CD4-positive, alpha-beta T cell (primary cell): ENCODE data around the gene ABCC3. TPM values are rescaled to one million over a fixed set of nuclear protein-coding genes. Genes with fewer than 3 reads are reported as not detected.

Experiments
- ATAC-seq: fragments of 200-7000 bp; cut with Tn5 transposase; one replicate; pipeline ENCODE4 v1.10.0; 2022; ENCODE audit warnings: mild to moderate bottlenecking; ENCODE audit not compliant: poor library complexity
- CTCF ChIA-PET: fragments of 350-600 bp; sonication (Branson Sonifier 250); formaldehyde crosslinking; loops from one replicate; lab custom pipeline; 2021; ENCODE audit warnings: antibody characterized with exemption, inconsistent platforms; lab: Charles Lee
- POLR2A ChIA-PET: fragments of 350-600 bp; sonication (Branson Sonifier 250); formaldehyde crosslinking; loops from one replicate; lab custom pipeline; 2021; ENCODE audit warnings: antibody characterized with exemption, inconsistent platforms; lab: Charles Lee
- DNase-seq, 14 experiments: peaks; one replicate each; pipeline ENCODE4 v3.0.0-alpha.2; 2013 to 2020; ENCODE audit warnings: mixed read lengths in 2 of 14
- H3K27ac ChIP-seq, 2 donors: one replicate each; pipeline versions ENCODE4 v1.5.1 to v1.7.0; 2013; ENCODE audit warnings: low read length in 2 of 2, low read depth in 1 of 2, mild to moderate bottlenecking in 1 of 2
- H3K27me3 ChIP-seq, 2 experiments: 1 replicate in 1 of 2; 2 replicates in 1 of 2; pipeline versions ENCODE4 v1.6.1 to v1.7.0; 2013; ENCODE audit warnings: low read length in 2 of 2, control low read depth in 1 of 2, mild to moderate bottlenecking in 1 of 2, moderate library complexity in 1 of 2; ENCODE audit not compliant: insufficient read depth in 2 of 2, control insufficient read depth in 1 of 2
- H3K36me3 ChIP-seq: one replicate; pipeline ENCODE4 v1.6.1; 2013; ENCODE audit warnings: low read length, control low read depth; ENCODE audit not compliant: insufficient read depth
- H3K4me1 ChIP-seq: one replicate; pipeline ENCODE4 v1.6.1; 2013; ENCODE audit warnings: low read length, control low read depth; ENCODE audit not compliant: insufficient read depth
- H3K4me3 ChIP-seq: one replicate; pipeline ENCODE4 v1.5.1; 2013; ENCODE audit warnings: mild to moderate bottlenecking, low read length, moderate library complexity
- H3K9me3 ChIP-seq, 2 experiments: 1 replicate in 1 of 2; 2 replicates in 1 of 2; pipeline versions ENCODE4 v1.6.1 to v1.7.0; 2013; ENCODE audit warnings: low read length in 2 of 2, mild to moderate bottlenecking in 2 of 2, control low read depth in 1 of 2, moderate library complexity in 1 of 2; ENCODE audit not compliant: control insufficient read depth in 1 of 2, insufficient read depth in 1 of 2
- H3K27ac Mint-ChIP-seq: one replicate; pipeline ENCODE4 v1.8.0; 2020; ENCODE audit warnings: mixed read lengths
- H3K27me3 Mint-ChIP-seq: one replicate; pipeline ENCODE4 v1.8.0; 2021; ENCODE audit warnings: mixed read lengths
- H3K36me3 Mint-ChIP-seq: one replicate; pipeline ENCODE4 v1.8.0; 2021; ENCODE audit warnings: low read depth, mixed read lengths
- H3K4me1 Mint-ChIP-seq: one replicate; pipeline ENCODE4 v1.8.0; 2021; ENCODE audit warnings: low read depth, mixed read lengths
- H3K4me3 Mint-ChIP-seq: one replicate; pipeline ENCODE4 v1.8.0; 2020; ENCODE audit warnings: mild to moderate bottlenecking, mixed read lengths
- H3K9me3 Mint-ChIP-seq: one replicate; pipeline ENCODE4 v1.8.0; 2020; ENCODE audit warnings: mixed read lengths
- intact Hi-C, 2 experiments: fragments of 100-400 bp; cut with DNase I in 1 of 2; cut with micrococcal nuclease in 1 of 2; formaldehyde crosslinking; loops; one replicate each; pipeline versions ENCODE4 v1.15.1 to v1.9.0; 2023 to 2025; cut with DNase I, micrococcal nuclease
- total RNA-seq, 174 experiments: library from RNA in 2 of 174; stranded (reverse) in 2 of 174; gene quantifications; one replicate each; pipeline ENCODE4 v1.2.3 and lab custom pipeline; 2021 to 2026
- TF ChIP-seq, protein P1 (sequence below): fragments of 200-600 bp; IDR thresholded peaks from one replicate; pipeline ENCODE4 v1.8.0; 2022; ENCODE audit warnings: antibody characterized with exemption, mild to moderate bottlenecking

Gene ABCC3
- total RNA-seq, 2 experiments from 2014 or later, result 0.19 TPM; not detected in 1

DNA sequence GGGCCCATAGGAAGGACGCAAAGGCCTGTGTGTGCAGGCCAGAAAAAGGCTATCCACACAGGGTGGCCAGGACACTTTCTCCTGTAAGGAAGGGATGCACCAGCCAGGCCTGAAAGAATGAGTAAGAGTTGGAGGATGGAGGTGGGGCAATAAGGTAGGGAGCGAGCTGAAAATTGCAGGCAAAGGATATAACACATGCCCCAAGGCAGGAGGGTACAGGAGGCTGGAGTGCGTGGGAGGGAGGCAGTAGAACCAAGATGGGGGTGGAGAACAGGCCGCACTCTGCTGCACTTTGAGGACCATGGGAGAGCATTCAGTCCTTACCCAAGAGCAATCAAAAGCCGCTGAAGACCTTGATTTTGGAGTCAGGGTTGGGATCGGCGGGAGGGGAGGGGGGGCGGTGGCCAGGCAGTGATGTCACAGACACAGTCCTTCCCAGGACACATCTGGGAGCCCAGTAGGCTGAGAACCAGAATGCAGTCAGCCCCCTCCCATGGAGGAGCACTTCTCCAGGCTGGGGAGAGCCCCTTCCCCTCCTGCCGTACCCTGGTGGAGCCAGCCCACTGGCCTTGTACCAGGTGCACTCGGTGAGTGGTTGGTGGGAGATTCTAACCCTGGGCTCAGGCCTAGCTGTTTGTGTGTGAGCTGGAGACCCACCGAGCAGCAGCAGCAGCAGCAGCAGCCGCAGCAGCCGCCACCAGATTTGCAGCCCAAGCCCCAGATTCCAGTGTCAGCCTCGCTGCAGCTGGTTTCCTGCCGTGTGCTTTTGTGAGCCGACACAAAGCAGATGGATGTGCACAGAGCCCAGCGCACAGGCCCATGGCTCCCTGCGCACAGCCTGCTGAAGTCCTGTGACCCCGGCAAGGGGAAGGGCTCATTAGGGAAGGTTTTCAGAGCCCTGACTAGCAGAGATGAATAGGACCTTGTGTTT lies 55.5 kb downstream of the ABCC3 start:
- intact Hi-C loops, result no loop called here
- DNase-seq (no peak), ATAC-seq (no peak)
- Histone ChIP-seq H3K9me3 (no peaks in the 10 kb centered on the region), H3K36me3 (peaks cover 27% of the 10 kb centered on the region), H3K4me1 (no peaks in the 10 kb centered on the region), H3K27me3 (no peaks in the 10 kb centered on the region), H3K4me3 (no peak overlapping the region), H3K27ac (no peak overlapping the region)
- ChIA-PET CTCF (no interaction called here), POLR2A (no interaction called here)
- Mint-ChIP-seq H3K27ac (no peak overlapping the region), H3K36me3 (peaks cover 25% of the 10 kb centered on the region), H3K9me3 (no peaks in the 10 kb centered on the region), H3K4me1 (no peaks in the 10 kb centered on the region), H3K27me3 (no peaks in the 10 kb centered on the region), H3K4me3 (no peak overlapping the region)
- TF ChIP-seq, protein P1, sequence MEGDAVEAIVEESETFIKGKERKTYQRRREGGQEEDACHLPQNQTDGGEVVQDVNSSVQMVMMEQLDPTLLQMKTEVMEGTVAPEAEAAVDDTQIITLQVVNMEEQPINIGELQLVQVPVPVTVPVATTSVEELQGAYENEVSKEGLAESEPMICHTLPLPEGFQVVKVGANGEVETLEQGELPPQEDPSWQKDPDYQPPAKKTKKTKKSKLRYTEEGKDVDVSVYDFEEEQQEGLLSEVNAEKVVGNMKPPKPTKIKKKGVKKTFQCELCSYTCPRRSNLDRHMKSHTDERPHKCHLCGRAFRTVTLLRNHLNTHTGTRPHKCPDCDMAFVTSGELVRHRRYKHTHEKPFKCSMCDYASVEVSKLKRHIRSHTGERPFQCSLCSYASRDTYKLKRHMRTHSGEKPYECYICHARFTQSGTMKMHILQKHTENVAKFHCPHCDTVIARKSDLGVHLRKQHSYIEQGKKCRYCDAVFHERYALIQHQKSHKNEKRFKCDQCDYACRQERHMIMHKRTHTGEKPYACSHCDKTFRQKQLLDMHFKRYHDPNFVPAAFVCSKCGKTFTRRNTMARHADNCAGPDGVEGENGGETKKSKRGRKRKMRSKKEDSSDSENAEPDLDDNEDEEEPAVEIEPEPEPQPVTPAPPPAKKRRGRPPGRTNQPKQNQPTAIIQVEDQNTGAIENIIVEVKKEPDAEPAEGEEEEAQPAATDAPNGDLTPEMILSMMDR, result no peak

DNA sequence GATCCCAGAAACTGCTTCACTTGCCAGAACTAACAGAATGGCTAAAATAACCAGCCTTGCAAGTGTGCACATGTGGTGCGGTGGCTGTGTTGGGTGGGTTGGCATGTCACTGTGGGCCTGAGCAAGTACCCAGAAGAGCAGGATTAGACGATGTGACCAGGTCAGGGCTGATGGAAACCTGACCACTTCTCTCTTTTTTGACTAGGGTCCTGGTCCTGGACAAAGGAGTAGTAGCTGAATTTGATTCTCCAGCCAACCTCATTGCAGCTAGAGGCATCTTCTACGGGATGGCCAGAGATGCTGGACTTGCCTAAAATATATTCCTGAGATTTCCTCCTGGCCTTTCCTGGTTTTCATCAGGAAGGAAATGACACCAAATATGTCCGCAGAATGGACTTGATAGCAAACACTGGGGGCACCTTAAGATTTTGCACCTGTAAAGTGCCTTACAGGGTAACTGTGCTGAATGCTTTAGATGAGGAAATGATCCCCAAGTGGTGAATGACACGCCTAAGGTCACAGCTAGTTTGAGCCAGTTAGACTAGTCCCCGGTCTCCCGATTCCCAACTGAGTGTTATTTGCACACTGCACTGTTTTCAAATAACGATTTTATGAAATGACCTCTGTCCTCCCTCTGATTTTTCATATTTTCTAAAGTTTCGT lies 56.3 kb downstream of the ABCC3 start:
- intact Hi-C loops, result no loop called here
- Mint-ChIP-seq H3K36me3 (peaks cover 33% of the 10 kb centered on the region), H3K27me3 (no peaks in the 10 kb centered on the region), H3K9me3 (no peaks in the 10 kb centered on the region), H3K4me3 (no peak overlapping the region), H3K4me1 (no peaks in the 10 kb centered on the region), H3K27ac (no peak overlapping the region)
- Histone ChIP-seq H3K36me3 (peaks cover 35% of the 10 kb centered on the region), H3K4me3 (no peak overlapping the region), H3K27ac (no peak overlapping the region), H3K27me3 (no peaks in the 10 kb centered on the region), H3K9me3 (no peaks in the 10 kb centered on the region), H3K4me1 (no peaks in the 10 kb centered on the region)
- POLR2A ChIA-PET, result no interaction called here
- CTCF ChIA-PET, result no interaction called here
- TF ChIP-seq, protein P1, result no peak
- no peak for DNase-seq
- ATAC-seq, result no peak

DNA sequence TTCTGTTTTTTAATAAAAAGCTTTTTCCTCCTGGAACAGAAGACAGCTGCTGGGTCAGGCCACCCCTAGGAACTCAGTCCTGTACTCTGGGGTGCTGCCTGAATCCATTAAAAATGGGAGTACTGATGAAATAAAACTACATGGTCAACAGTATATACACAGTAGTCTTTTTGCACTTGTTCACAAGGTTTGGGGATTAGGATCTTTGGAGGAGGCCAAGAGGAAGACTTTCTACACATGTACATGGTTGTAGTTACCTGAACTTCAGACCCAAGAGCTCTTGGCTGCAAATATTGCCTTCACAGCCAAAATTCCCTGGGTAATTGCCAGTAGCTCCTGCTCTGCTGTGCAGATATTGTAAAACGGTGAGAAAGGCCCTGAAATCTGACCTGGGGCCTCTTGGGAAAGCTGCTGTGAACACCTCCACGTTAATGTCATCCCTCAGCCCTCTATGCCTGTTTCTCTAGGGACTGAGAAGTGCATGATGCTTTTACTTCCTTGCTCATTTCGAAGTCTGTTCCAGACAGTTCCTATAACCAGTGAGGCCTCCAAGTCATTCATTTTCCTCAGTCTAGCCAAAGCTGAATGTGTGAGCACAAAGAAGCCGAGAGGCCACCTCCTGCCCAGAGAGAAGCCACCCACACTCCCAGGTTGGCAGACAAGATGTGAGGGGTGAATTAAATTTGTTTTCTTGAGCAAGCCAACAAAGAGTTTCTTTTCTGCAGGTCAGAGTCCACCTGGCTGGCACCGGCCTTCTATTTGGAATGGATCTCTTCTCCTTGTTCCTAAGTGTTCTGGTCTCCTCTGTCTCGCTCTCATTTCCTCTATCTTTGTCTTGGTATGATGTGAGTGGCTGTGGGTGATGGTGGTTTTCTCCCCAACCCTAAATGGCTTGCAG lies 57.1 kb downstream of the ABCC3 start:
- CTCF ChIA-PET, result no interaction called here
- no peaks in the 10 kb centered on the region for H3K9me3 Mint-ChIP-seq

More for the DNA sequence above, 57.1 kb downstream of the ABCC3 start:
- intact Hi-C loops, result no loop called here
- POLR2A ChIA-PET, result no interaction called here
- TF ChIP-seq, protein P1, result no peak
- H3K36me3 ChIP-seq, result peaks cover 43% of the 10 kb centered on the region
- Mint-ChIP-seq H3K27me3 (no peaks in the 10 kb centered on the region), H3K36me3 (peaks cover 41% of the 10 kb centered on the region), H3K27ac (no peak overlapping the region), H3K4me1 (no peaks in the 10 kb centered on the region), H3K4me3 (no peak overlapping the region)
- no peaks in the 10 kb centered on the region for H3K9me3 ChIP-seq
- no peak for DNase-seq
- no peaks in the 10 kb centered on the region for H3K4me1 ChIP-seq
- ATAC-seq, result no peak
- H3K4me3 ChIP-seq, result no peak overlapping the region
- no peaks in the 10 kb centered on the region for H3K27me3 ChIP-seq
- H3K27ac ChIP-seq, result no peak overlapping the region
